Skeletal muscle satellite cell (primary cell): Measurements from ENCODE around the gene GRK5.
A peak's percentile ranks its signal among the peaks of the same experiment; 100 is the strongest.

Experiments used
- H3K27me3 ChIP-seq: 2 replicates; pipeline ENCODE4 v1.7.0; 2013; ENCODE audit warnings: low read length; ENCODE audit not compliant: control insufficient read depth, insufficient read depth
- H3K36me3 ChIP-seq: 2 replicates; pipeline ENCODE4 v1.7.0; 2013; ENCODE audit warnings: mild to moderate bottlenecking, control low read depth, low read length; ENCODE audit not compliant: insufficient read depth
- H3K4me1 ChIP-seq: 2 replicates; pipeline ENCODE4 v1.7.0; 2013; ENCODE audit warnings: low read length; ENCODE audit not compliant: control insufficient read depth, insufficient read depth
- H3K4me2 ChIP-seq: 2 replicates; pipeline ENCODE4 v1.7.0; 2013; ENCODE audit warnings: mild to moderate bottlenecking, low read length
- H3K4me3 ChIP-seq: 2 replicates; pipeline ENCODE4 v1.7.0; 2013; ENCODE audit warnings: low read length
- H3K9ac ChIP-seq: 2 replicates; pipeline ENCODE4 v1.7.0; 2013; ENCODE audit warnings: mild to moderate bottlenecking, low read depth, low read length, moderate library complexity
- H3K9me3 ChIP-seq: replicated peaks from 2 replicates; pipeline ENCODE4 v1.7.0; 2013; ENCODE audit warnings: mild to moderate bottlenecking, control low read depth, low read length

Gene GRK5

DNA sequence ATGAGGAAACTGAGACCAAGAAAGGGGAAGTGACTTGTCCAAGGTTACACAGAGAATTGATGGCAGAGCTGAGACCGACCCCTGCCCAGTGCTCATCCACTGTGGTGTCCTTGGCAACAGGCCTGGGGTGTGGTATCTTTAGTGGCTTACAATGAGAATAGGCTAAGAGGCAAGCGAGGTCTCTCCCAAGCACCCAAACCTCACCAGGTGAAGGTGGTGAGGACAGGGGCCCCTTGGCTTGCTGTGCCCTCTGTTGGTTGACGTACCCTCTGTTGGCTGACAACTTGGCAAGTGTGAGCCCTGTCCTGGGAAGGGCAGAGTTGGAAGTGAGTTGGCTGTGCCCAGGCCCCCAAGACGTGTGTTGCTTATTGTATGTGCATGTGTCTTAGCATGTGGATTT lies 166.9 kb downstream of the GRK5 start:
- peaks cover 42% of the 10 kb centered on the region for H3K4me1 ChIP-seq
- H3K27me3 ChIP-seq, result no peaks in the 10 kb centered on the region
- no peak overlapping the region for H3K4me2 ChIP-seq
- no peaks in the 10 kb centered on the region for H3K36me3 ChIP-seq
- no peak overlapping the region for H3K4me3 ChIP-seq
- no peak overlapping the region for H3K9ac ChIP-seq
- H3K9me3 ChIP-seq, result no peaks in the 10 kb centered on the region

DNA sequence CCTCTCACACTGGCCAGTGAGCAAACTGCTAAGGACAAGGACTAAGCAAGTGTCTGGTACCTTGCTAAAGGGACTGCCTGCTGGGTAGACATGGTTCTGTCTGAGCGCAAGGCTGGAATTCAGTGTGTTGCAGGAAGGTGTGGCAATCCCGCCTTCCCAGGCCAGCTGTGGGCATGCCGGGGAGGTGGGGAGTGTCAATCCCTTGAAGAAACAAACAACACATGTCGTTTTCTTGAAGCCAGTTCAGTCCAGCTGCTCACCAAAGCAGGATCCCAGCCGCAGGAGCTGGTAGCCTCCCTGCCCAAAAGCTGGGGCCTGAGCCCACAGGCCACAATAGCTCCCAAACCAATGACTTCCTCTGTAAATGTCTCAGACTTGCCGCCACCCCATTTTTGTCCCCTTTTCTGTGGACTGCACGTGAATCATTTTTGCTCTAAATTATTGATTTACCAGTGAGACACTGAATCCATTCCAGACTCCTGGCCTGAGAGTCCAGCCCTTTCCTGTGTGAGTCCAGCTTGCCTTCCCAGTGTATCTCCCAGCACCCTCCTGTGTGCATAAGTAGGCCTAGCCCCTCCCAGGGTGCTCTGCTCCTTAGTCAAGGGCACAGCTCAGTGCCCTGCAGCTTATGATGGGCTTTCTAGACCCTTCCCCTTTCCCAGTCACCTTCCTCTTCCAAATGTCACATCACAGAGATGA lies 168.4 kb downstream of the GRK5 start:
- H3K4me2 ChIP-seq, result no peak overlapping the region
- H3K9ac ChIP-seq, result no peak overlapping the region
- H3K4me3 ChIP-seq, result no peak overlapping the region
- no peaks in the 10 kb centered on the region for H3K27me3 ChIP-seq
- no peaks in the 10 kb centered on the region for H3K9me3 ChIP-seq
- H3K4me1 ChIP-seq, result peaks cover 28% of the 10 kb centered on the region
- no peaks in the 10 kb centered on the region for H3K36me3 ChIP-seq

DNA sequence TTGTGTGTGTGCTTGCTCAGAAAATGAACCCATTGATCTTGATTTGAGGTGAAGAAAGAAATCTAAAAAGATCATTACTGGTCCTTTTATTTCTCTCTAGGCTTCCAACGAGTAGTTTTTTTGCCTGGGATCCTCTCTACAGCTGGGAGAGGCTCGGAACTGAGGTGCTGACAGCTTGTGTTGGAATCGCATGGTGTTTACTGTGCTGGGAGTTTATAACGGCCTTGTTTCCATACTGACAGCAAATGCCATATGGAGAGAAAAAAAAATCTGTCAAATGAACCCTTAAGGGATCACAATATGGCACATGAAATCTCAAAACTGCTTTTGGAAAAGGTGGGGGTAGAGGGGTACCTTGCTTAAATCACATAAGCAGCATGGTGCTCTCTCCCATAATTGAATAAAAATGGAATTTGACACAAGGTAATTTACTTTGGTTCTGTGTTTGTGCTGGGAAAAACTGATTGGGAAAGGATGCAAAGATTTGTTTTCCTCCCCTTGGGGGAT lies 170.1 kb downstream of the GRK5 start:
- H3K4me3 ChIP-seq, result no peak overlapping the region
- no peaks in the 10 kb centered on the region for H3K9me3 ChIP-seq
- H3K4me2 ChIP-seq, result no peak overlapping the region
- no peaks in the 10 kb centered on the region for H3K36me3 ChIP-seq
- H3K4me1 ChIP-seq, result peaks cover 17% of the 10 kb centered on the region
- H3K9ac ChIP-seq, result no peak overlapping the region
- H3K27me3 ChIP-seq, result no peaks in the 10 kb centered on the region

DNA sequence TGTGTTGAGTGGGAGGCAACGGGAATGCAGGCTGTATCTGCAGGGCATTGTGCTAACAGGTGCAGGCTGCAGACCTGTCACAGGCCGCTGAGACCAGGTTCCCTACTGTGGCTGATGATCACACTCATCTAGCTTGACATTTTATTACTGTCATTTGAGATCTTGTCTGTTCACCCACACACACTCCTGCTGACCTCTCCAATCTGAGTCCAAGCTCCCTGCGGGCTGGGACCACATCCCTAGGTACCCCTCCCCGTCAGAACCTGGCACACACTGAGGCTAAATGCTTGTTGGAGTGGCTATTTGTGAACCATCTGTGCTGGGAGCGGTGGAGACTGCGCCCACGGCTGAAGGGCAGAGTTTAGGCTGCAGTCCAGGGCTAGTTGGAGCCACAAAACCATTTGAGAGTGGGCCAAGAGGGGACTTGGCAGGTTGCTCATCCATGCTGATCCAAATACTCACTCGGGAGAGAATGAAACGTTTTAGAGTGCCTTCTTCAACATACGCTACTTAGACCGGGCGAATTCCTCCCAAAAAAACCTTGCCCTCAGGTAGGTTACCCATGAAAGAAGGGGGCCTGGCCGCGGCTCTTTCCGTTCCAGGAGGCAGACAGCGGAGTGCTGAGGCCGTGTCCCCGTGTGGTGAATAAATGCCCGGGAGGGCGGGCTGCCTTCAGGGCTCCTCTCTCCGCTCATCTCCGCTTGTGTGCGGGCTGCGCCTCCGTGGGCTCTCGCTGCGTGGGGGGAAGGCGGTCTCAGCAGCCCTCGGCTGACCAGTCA lies 170.8 kb downstream of the GRK5 start:
- H3K27me3 ChIP-seq, result no peaks in the 10 kb centered on the region
- no peaks in the 10 kb centered on the region for H3K9me3 ChIP-seq
- H3K4me1 ChIP-seq, result peaks cover 17% of the 10 kb centered on the region
- peak overlapping the region; percentile 42 for H3K9ac ChIP-seq
- H3K36me3 ChIP-seq, result no peaks in the 10 kb centered on the region
- H3K4me2 ChIP-seq, result peak overlapping the region; percentile 77
- H3K4me3 ChIP-seq, result peak overlapping the region; percentile 61

DNA sequence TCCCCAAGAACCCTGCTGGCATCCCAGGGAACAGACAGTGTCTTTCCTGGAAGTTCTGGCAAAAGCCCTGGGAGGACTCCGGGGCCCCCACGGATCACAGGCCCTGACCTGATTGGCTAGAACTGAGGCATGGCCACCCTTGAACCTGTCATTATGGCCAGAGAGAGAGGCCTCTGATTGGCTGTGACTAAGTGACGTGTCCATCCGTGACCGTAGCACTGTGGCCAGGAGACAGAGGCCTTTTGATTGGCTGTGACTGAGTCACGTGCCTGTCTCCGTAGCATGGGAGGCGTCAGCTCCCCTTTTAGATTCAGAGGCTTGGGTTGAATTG lies 171.3 kb downstream of the GRK5 start:
- Histone ChIP-seq H3K4me1 (peaks cover 17% of the 10 kb centered on the region), H3K27me3 (no peaks in the 10 kb centered on the region), H3K36me3 (no peaks in the 10 kb centered on the region), H3K4me2 (peak overlapping the region; percentile 77), H3K9me3 (no peaks in the 10 kb centered on the region), H3K4me3 (peak overlapping the region; percentile 61), H3K9ac (peak overlapping the region; percentile 42)

DNA sequence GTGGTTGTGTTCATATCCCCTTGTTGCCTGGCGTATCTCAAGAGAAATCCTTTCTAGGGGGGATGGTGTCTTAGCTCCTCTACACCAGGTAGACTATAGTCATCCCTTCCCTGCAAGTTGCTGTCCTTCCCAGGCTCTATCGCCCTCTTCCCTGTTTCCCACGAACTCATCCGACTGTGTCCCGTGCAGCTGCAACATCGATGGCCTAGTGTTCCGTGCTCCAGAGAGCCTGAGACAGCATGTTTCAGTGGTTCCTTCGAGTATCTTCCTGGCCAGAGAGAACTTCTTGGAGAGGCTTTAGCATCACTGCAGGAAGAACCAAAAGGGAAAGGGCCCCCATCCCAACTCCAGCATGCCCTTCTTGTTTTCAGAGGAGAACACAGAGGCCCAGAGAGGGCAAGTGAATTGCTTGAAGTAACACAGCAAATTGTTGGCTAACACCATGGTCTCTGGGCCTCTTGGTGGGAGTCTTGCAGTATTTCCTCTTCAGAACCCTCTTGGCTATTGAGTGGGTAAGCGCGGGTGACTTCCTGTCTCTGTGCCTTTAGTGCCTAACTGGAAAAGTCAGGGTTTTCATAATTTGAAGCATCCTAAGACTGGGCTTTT lies 172.2 kb downstream of the GRK5 start:
- Histone ChIP-seq H3K4me1 (peaks cover 17% of the 10 kb centered on the region), H3K9me3 (no peaks in the 10 kb centered on the region), H3K9ac (no peak overlapping the region), H3K27me3 (no peaks in the 10 kb centered on the region), H3K36me3 (no peaks in the 10 kb centered on the region), H3K4me2 (no peak overlapping the region), H3K4me3 (no peak overlapping the region)

DNA sequence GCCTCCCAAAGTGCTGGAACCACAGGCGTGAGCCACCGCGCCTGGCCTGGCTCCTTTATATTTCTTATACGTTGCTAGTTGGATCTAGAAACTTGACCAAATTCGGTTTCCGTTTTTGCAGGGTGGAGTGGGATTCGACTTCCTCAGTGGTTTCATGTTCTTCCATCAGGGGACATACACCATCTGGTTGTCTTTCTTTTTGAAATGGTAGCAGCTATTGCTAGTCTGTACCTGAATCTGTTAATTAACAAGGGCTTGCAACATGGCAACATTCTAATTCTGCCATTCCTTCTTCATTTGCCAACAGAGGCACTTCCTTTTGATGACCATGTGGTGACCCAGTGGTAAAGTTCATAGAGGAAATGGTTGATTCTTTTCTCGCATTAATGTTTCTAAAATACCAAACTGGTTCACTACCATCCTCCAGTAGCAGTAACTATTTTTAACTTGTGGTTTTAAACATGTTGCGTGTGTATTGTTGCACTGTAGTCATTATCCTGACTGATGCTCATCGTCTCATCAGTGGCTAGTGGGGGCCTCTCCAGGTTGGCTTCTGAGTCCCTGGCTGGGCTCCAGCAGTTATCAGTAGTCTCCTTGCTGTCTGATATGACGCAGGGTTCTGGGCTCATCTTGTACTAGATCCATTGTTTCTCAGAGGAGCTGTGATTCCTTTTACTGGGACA lies 175.9 kb downstream of the GRK5 start:
- H3K4me3 ChIP-seq, result no peak overlapping the region
- peaks cover 10% of the 10 kb centered on the region for H3K4me1 ChIP-seq
- no peaks in the 10 kb centered on the region for H3K36me3 ChIP-seq
- no peak overlapping the region for H3K4me2 ChIP-seq
- no peak overlapping the region for H3K9ac ChIP-seq
- H3K9me3 ChIP-seq, result no peaks in the 10 kb centered on the region
- H3K27me3 ChIP-seq, result no peaks in the 10 kb centered on the region

DNA sequence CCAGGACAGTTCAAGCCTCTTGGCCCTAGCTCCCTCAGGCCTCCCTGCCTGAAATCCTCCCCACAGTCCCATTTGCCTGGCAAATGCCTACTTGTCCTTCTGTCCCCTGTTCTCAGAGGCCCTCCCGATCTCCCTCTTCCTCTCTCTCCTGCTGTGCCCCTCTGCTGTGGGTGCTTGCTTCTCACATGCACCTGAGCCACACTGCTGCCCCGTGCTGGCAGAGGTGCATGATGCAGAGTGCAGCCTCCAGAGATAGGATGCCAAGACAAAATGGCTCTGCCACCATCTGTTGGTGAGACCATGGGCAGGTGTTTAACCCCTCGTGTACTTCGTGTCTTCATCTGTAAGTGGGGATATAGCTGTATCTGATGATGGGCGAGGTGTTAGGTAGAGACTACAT lies 176.8 kb downstream of the GRK5 start:
- Histone ChIP-seq H3K4me2 (no peak overlapping the region), H3K9ac (no peak overlapping the region), H3K27me3 (no peaks in the 10 kb centered on the region), H3K9me3 (no peaks in the 10 kb centered on the region), H3K4me3 (no peak overlapping the region), H3K4me1 (peaks cover 1% of the 10 kb centered on the region), H3K36me3 (no peaks in the 10 kb centered on the region)

DNA sequence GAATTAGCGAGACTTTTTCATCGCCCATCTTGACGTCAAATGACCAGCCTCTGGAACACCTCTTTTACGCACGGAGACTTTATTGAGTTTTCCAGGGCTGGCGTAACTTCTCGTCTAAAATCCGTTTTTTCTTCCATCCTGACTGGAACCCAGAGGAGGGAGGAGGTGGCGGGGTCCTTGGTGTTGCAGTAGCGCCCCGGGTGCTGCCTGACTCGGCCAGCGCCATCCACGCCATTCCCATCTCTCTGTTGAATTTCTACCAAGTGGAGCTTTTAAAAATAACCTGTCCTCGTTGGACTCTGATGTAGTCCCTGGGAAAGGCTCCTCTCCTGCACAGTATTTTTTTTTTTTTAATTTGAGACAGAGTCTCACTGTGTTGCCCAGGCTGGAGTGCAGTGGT lies 179.3 kb downstream of the GRK5 start:
- Histone ChIP-seq H3K9ac (no peak overlapping the region), H3K27me3 (no peaks in the 10 kb centered on the region), H3K4me2 (no peak overlapping the region), H3K9me3 (no peaks in the 10 kb centered on the region), H3K4me1 (no peaks in the 10 kb centered on the region), H3K36me3 (no peaks in the 10 kb centered on the region), H3K4me3 (no peak overlapping the region)

DNA sequence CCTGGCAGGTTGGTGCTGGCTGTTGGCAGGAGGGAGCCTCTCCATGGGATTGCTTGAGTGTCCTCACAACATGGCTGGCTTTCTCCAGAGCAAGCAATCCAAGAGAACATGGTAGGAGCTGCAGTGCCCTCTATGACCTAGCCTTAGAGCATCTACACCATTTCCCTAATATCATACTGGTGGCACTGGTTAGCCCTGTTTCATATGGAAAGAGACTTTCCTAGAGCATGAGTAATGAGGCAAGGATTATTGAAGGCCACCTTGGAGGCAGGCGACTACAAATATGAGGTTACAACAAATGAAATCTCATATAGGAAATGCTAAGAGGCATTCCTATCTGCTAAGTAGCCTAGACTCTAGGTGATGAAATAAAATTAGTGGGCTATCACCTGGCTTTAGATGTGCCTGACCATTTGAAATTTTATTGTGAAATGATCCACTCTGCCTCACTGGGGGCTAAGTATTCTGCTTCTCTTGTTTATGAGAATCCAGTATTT lies 181.5 kb downstream of the GRK5 start:
- Histone ChIP-seq H3K9me3 (no peaks in the 10 kb centered on the region), H3K4me2 (no peak overlapping the region), H3K9ac (no peak overlapping the region), H3K4me3 (no peak overlapping the region), H3K27me3 (no peaks in the 10 kb centered on the region), H3K4me1 (no peaks in the 10 kb centered on the region), H3K36me3 (no peaks in the 10 kb centered on the region)
